HepG2 (cell line): ENCODE results near the gene GRB10.

Experiments used
- CAMTA2 ChIP-seq: sonication (generic); formaldehyde crosslinking; IDR thresholded peaks from 2 replicates; pipeline ENCODE4 v1.4.0; 2020; ENCODE audit warnings: mild to moderate bottlenecking, missing genetic modification reagents, borderline replicate concordance
- GABPA ChIP-seq, 2 experiments: IDR thresholded peaks; 2 replicates each; pipeline ENCODE4 v1.6.1; 2011 to 2016; ENCODE audit warnings: low read depth in 2 of 2, low read length in 1 of 2, missing biosample characterization in 1 of 2, missing genetic modification characterization in 1 of 2
- JUND ChIP-seq: sonication (generic); formaldehyde crosslinking; IDR thresholded peaks from 2 replicates; pipeline ENCODE4 v1.8.0; 2022; ENCODE audit warnings: mild to moderate bottlenecking, missing genetic modification reagents
- NFIC ChIP-seq: IDR thresholded peaks from 2 replicates; pipeline ENCODE4 v1.6.1; 2012; ENCODE audit warnings: mild to moderate bottlenecking, low read length, inconsistent platforms
- NR1H2 ChIP-seq: sonication (generic); formaldehyde crosslinking; IDR thresholded peaks from 2 replicates; pipeline ENCODE4 v1.8.1; 2022; ENCODE audit warnings: low read depth, missing genetic modification reagents, borderline replicate concordance
- TFAP4 ChIP-seq: sonication (generic); IDR thresholded peaks from 2 replicates; pipeline ENCODE4 v1.6.1; 2016; ENCODE audit warnings: low read depth, borderline replicate concordance
- U2AF1 ChIP-seq: fragments of 200-400 bp; formaldehyde crosslinking; optimal IDR thresholded peaks from 2 replicates; pipeline ENCODE3; 2017; ENCODE audit warnings: mild to moderate bottlenecking, low read depth, low read length
- ZFP62 ChIP-seq: sonication (generic); formaldehyde crosslinking; IDR thresholded peaks from 2 replicates; pipeline ENCODE4 v1.4.0; 2020; ENCODE audit warnings: missing genetic modification reagents
- ZNF121 ChIP-seq: sonication (generic); formaldehyde crosslinking; IDR thresholded peaks from 2 replicates; pipeline ENCODE4 v1.5.0; 2020; ENCODE audit warnings: mild to moderate bottlenecking, missing genetic modification reagents
- ZNF367 ChIP-seq: sonication (generic); formaldehyde crosslinking; IDR thresholded peaks from 2 replicates; pipeline ENCODE4 v1.4.0; 2020; ENCODE audit warnings: missing genetic modification reagents, borderline replicate concordance
- ZNF616 ChIP-seq: sonication (generic); formaldehyde crosslinking; IDR thresholded peaks from 2 replicates; pipeline ENCODE4 v1.5.0; 2020; ENCODE audit warnings: low read depth, mild to moderate bottlenecking, missing genetic modification reagents
- TF ChIP-seq, protein P1 (sequence below): sonication (generic); formaldehyde crosslinking; IDR thresholded peaks from 2 replicates; pipeline ENCODE4 v1.5.0; 2020; ENCODE audit warnings: mild to moderate bottlenecking, missing genetic modification reagents, moderate library complexity

- TF ChIP-seq ZNF121 (CRISPR knock-in tag) = no peak
- TF ChIP-seq TFAP4 = no peak
- TF ChIP-seq U2AF1 = no peak
- TF ChIP-seq NFIC = no peak
- no peak for TF ChIP-seq ZNF367
- no peak for TF ChIP-seq ZNF616 (CRISPR knock-in tag)
- TF ChIP-seq, protein P1, sequence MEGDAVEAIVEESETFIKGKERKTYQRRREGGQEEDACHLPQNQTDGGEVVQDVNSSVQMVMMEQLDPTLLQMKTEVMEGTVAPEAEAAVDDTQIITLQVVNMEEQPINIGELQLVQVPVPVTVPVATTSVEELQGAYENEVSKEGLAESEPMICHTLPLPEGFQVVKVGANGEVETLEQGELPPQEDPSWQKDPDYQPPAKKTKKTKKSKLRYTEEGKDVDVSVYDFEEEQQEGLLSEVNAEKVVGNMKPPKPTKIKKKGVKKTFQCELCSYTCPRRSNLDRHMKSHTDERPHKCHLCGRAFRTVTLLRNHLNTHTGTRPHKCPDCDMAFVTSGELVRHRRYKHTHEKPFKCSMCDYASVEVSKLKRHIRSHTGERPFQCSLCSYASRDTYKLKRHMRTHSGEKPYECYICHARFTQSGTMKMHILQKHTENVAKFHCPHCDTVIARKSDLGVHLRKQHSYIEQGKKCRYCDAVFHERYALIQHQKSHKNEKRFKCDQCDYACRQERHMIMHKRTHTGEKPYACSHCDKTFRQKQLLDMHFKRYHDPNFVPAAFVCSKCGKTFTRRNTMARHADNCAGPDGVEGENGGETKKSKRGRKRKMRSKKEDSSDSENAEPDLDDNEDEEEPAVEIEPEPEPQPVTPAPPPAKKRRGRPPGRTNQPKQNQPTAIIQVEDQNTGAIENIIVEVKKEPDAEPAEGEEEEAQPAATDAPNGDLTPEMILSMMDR (CRISPR knock-in tag) = no peak
- TF ChIP-seq NR1H2 = no peak
- no peak for TF ChIP-seq ZFP62 (CRISPR knock-in tag)
- TF ChIP-seq JUND (CRISPR knock-in tag) = no peak
- no peak for TF ChIP-seq CAMTA2 (CRISPR knock-in tag)
- TF ChIP-seq GABPA (IDR thresholded peaks at IDR 0.05; ENCODE audit: low read depth, low read length) = no peak
- no peak for TF ChIP-seq GABPA (CRISPR knock-in tag; IDR thresholded peaks at IDR 0.05; ENCODE audit: low read depth)
These were observed 47.4 kb downstream of the GRB10 start for GRCh38 chr7:50735333-50735732.
